Measurements from ENCODE around the gene MBD3L3. TPM values are rescaled to one million over a fixed set of nuclear protein-coding genes. Genes with fewer than 3 reads are reported as not detected.
"Not testable (repeated sequence)": the region's sequence is repeated elsewhere in the genome, so short reads cannot be mapped to it uniquely, and the experiment has no call there.

The MBD3L3 gene
- polyA plus RNA-seq, 10 donors: not detected

DNA sequence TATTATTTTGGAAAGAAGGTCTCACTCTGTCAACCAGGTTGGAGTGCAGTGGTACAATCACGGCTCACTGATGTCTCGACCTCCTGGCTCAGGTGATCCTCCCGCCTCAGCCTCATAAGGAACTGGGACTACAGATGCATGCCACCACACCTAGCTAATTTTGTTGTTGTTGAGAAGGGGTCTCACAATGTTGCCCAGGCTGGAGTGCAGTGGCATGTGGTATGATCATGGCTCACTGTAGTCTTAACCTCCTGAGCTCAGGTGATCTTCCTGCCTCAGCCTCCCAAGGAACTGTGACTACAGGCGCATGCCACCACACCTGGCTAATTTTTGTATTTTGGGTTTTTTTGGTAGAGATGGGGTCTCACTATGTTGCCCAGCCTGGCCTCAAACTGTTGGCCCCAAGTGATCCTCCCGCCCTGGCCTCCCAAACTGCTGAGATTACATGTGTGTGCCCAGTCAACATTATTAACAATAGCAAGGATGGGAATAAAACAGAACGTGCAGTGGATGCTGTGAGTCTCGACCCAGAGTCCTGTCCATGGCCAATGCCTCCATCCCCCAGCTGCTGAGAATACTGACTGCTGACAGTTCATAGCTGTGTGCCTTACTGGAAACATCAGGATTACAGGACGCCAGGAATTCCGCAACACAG lies 5.4 kb upstream of the MBD3L3 start:
- no peak for DNase-seq

GRCh38 chr19:7063339-7063738 lies 4.9 kb upstream of the MBD3L3 start:
- DNase-seq: no peak

DNA sequence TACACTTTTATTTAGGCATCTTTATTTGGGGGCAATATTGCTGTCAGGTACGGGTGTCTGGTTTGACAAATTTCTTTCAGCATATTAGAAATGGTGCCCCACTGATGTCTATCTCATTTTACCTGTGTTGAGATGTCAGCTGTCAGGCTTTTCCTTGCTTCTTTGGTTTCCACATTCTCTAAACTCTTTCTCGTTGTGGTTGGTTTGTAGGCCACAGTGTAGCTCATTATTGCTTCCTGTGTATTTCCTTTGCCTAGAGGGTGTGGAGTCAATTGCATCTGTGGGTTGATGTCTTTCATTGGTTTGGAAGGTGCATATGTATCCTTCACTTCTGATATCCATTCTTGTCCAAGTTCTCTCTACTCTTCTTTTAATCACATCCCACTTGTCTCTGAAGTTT lies 1.5 kb upstream of the MBD3L3 start:
- DNase-seq: not testable (repeated sequence)

GRCh38 chr19:7056371-7056770 lies 2.1 kb downstream of the MBD3L3 start:
- DNase-seq: not testable (repeated sequence)

GRCh38 chr19:7055679-7056078 lies 2.8 kb downstream of the MBD3L3 start:
- DNase-seq: not testable (repeated sequence)

- DNase-seq: not testable (repeated sequence)
These were observed 3.7 kb downstream of the MBD3L3 start for GRCh38 chr19:7054635-7055368.

GRCh38 chr19:7052896-7053295 lies 5.6 kb downstream of the MBD3L3 start:
- DNase-seq: not testable (repeated sequence)

- not testable (repeated sequence) for DNase-seq
These were observed 7.1 kb downstream of the MBD3L3 start for GRCh38 chr19:7051421-7051820.

GRCh38 chr19:7049021-7049420 lies 9.5 kb downstream of the MBD3L3 start, which contains the start of gene MBD3L2:
TSS of gene MBD3L2 (plus strand) at chr19:7049321. CDS start at chr19:7049374, 53 bp downstream.
- DNase-seq: not testable (repeated sequence)

- not testable (repeated sequence) for DNase-seq
These were observed 16.9 kb downstream of the MBD3L3 start for GRCh38 chr19:7041563-7041962.

- not testable (repeated sequence) for DNase-seq
These were observed 18.4 kb downstream of the MBD3L3 start, which contains the start of gene MBD3L4 for GRCh38 chr19:7040079-7040478. TSS of gene MBD3L4 (minus strand) at chr19:7040179. CDS start at chr19:7040144, 35 bp downstream.

DNA sequence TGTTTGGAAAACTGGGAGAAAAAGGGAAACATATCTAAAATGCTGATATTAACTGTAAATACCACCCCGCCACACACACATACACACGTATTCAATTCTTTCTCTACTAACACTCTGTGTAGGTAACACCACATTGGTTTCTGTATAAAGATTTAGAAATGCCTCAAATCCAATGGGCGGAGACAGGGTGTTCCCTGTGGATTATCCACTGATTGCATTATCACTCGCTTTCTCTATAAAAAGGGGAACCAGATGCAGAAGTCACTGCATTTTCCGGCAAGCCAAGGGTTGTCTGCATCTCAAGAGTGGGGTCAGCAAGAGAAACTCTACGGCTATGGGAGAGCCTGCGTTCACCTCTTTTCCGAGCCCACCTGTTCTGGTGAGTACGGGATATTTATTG lies 28.2 kb downstream of the MBD3L3 start, which contains the start of gene MBD3L5:
Gene MBD3L5, plus strand, starts transcription at position 301 of the 400 bp plus-strand sequence. Its CDS starts 34 bp downstream, at position 335.
- DNase-seq: not testable (repeated sequence)

- DNase-seq: not testable (repeated sequence)
These were observed 29.7 kb downstream of the MBD3L3 start for GRCh38 chr19:7028790-7029189.

GRCh38 chr19:7021331-7021730 lies 37.1 kb downstream of the MBD3L3 start, which contains the start of gene MBD3L2B:
TSS of gene MBD3L2B (minus strand) at chr19:7021431. CDS start at chr19:7021397, 34 bp downstream.
- DNase-seq: not testable (repeated sequence)

GRCh38 chr19:7018828-7019227 lies 39.6 kb downstream of the MBD3L3 start:
- no peak for DNase-seq

DNA sequence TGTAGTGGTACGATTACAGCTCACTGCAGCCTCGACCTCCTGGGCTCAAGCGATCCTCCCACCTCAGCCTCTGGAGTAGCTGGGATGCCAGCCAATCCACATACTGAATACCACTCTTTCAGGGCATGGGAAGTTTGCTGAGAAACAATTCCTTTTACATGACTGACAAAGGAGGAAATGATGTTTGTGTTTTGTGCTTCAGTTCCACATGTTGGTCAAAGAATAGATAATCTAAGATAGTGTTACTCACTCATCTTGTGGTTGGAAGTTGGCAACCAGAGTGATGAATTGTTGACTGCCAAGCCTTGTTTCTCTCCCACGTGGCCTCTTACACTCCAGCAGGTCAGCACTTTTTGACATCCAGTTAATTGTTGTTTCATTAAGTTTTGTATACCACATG lies 44.8 kb downstream of the MBD3L3 start:
- no peak for DNase-seq

DNA sequence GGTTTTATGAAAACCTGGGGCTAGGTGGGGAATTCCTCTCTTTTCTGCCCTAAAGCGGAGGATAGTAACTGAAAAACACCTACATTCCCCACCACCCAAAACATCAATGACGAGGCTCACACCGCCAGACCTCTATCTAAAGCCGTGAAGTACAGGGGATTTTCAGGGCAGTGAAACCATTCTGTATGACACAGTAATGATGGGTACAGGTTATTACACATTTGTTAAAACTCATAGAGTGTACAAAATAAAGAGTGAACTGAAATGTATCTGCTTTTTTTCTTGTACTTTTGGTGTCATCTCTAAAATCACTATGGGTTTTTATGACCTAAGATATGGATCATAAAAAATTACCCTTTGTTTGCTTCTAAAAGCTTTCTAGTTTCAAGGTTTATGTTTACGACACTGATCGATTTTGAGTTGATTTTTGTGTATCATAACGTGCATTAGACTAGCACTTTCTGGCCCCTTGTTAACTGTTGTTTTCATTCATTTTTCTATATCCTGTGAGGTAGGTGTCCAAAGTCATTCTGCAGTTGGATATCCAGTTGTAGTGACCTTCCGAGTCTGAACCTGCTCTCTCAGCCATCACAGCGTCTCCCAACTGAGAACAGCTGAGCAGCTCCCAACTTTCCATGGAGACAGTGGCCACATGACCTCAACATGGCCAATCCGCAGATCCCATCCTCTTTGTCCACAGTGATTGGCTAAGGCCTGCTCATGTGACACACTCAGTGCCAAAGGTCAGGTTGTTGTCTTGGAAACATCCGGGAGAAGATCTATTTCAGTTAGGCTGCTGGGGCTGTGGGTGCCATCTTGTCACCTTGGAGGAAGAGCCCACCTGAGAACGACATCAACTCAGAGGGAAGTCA lies 47.5 kb downstream of the MBD3L3 start:
- DNase-seq: no peak

DNA sequence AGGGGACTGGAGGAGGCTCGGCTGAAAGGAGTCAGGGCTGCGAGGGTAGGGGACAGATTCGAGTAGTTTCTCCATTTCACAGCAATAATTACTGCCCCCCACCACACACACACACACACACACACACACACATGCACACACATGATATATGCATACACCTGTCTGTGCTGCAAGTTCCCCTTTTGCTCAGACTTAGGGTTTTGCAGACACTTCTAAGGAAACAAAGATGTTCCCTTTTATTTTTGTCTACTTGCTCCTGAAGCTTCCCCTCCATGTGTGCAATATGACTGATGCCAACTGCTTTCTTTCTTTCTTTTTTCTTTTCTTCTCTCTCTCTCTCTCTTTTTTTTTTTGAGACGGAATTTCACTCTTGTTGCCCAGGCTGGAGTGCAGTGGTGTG lies 50.6 kb downstream of the MBD3L3 start:
- no peak for DNase-seq
